GM19023 (cell line): ENCODE results near the gene CKS1B.

Source experiments
- ATAC-seq: cut with Tn5 transposase; IDR thresholded peaks from one replicate; pipeline ENCODE4 v1.9.1; 2021; ENCODE audit warnings: mild to moderate bottlenecking, moderate library complexity; ENCODE audit not compliant: unreplicated experiment

Gene CKS1B

GRCh38 chr1:154974102-154974807 lies at the start of gene CKS1B:
TSS of gene CKS1B (plus strand) at chr1:154974681. CDS start at chr1:154974746, 65 bp downstream.
- peak; percentile 76 for ATAC-seq

- ATAC-seq = no peak
Measured at GRCh38 chr1:154925335-154926170, 48.9 kb upstream of the CKS1B start.

- ATAC-seq = no peak
Measured at GRCh38 chr1:154926201-154926600, 48.3 kb upstream of the CKS1B start.

GRCh38 chr1:154931940-154932487 lies 42.5 kb upstream of the CKS1B start:
- ATAC-seq = no peak

- ATAC-seq = no peak
Measured at GRCh38 chr1:154934358-154934948, 40.0 kb upstream of the CKS1B start.

GRCh38 chr1:154935749-154936554 lies 38.5 kb upstream of the CKS1B start:
- ATAC-seq = no peak

GRCh38 chr1:154936555-154937084 lies 37.9 kb upstream of the CKS1B start, which contains the start of gene PMVK:
TSS of gene PMVK (minus strand) at chr1:154936719. CDS start at chr1:154936685, 34 bp downstream.
- peak; percentile 79 for ATAC-seq

GRCh38 chr1:154937085-154937987 lies 37.1 kb upstream of the CKS1B start:
- peak; percentile 59 for ATAC-seq

GRCh38 chr1:154937988-154938386 lies 36.5 kb upstream of the CKS1B start:
- ATAC-seq = no peak

GRCh38 chr1:154938604-154939399 lies 35.7 kb upstream of the CKS1B start:
- ATAC-seq = no peak

- no peak for ATAC-seq
Measured at GRCh38 chr1:154940213-154940560, 34.3 kb upstream of the CKS1B start.

- no peak for ATAC-seq
Measured at GRCh38 chr1:154940651-154941194, 33.8 kb upstream of the CKS1B start.

GRCh38 chr1:154941333-154942013 lies 33.0 kb upstream of the CKS1B start:
- no peak for ATAC-seq

- ATAC-seq = no peak
Measured at GRCh38 chr1:154943649-154944400, 30.7 kb upstream of the CKS1B start.

GRCh38 chr1:154944401-154945159 lies 29.9 kb upstream of the CKS1B start:
- no peak for ATAC-seq
